GM21367 (cell line): Measurements from ENCODE around the gene ATP5MK.
"Not testable (repeated sequence)": the region's sequence is repeated elsewhere in the genome, so short reads cannot be mapped to it uniquely, and the experiment has no call there.

Source experiments
- ATAC-seq: cut with Tn5 transposase; IDR thresholded peaks from one replicate; pipeline ENCODE4 v1.9.1; 2021; ENCODE audit not compliant: unreplicated experiment

Gene ATP5MK

GRCh38 chr10:103397191-103397825 is 1.0 kb upstream of the ATP5MK start:
- no peak for ATAC-seq

GRCh38 chr10:103396789-103397087 is 463 bp upstream of the ATP5MK start:
- no peak for ATAC-seq

- ATAC-seq = no peak
These were observed 565 bp downstream of the ATP5MK start for GRCh38 chr10:103395754-103396066.

GRCh38 chr10:103394180-103394579 is 2.1 kb downstream of the ATP5MK start:
- ATAC-seq = no peak

- no peak for ATAC-seq
These were observed 13.5 kb downstream of the ATP5MK start for GRCh38 chr10:103382769-103383168.

GRCh38 chr10:103374263-103374662 is 22.0 kb downstream of the ATP5MK start:
- ATAC-seq = no peak

- no peak for ATAC-seq
These were observed 22.7 kb downstream of the ATP5MK start for GRCh38 chr10:103373544-103373943.

- ATAC-seq = peak; percentile 41
These were observed 28.3 kb downstream of the ATP5MK start, which contains the start of gene TAF5 for GRCh38 chr10:103367782-103368518. Gene TAF5, plus strand, starts transcription at chr10:103367976. Its CDS starts 14 bp downstream, at chr10:103367990.

- no peak for ATAC-seq
These were observed 28.9 kb downstream of the ATP5MK start for GRCh38 chr10:103367379-103367781.

- not testable (repeated sequence) for ATAC-seq
These were observed 35.5 kb downstream of the ATP5MK start for GRCh38 chr10:103360791-103361190.

- ATAC-seq = not testable (repeated sequence)
These were observed 36.8 kb downstream of the ATP5MK start for GRCh38 chr10:103359493-103359892.

GRCh38 chr10:103355906-103356599 is 40.2 kb downstream of the ATP5MK start:
- ATAC-seq = no peak

GRCh38 chr10:103354567-103354966 is 41.7 kb downstream of the ATP5MK start:
- not testable (repeated sequence) for ATAC-seq

- no peak for ATAC-seq
These were observed 43.0 kb downstream of the ATP5MK start for GRCh38 chr10:103353281-103353680.

GRCh38 chr10:103350517-103351260 is 45.6 kb downstream of the ATP5MK start, which contains the start of gene PCGF6:
Gene PCGF6, minus strand, starts transcription at chr10:103351140. Its CDS starts 74 bp downstream, at chr10:103351066.
- no peak for ATAC-seq

GRCh38 chr10:103350175-103350516 is 46.1 kb downstream of the ATP5MK start:
- no peak for ATAC-seq
